Stimulated activated naive CD8-positive, alpha-beta T cell treated with anti-CD3 and anti-CD28 coated beads, Interleukin-15, Interleukin-2, amounts not matched to agents 100 ng/mL and 50 ng/mL, for 24 hours (primary cell): ENCODE measurements around the gene RASA3.
A peak's percentile ranks its signal among the peaks of the same experiment; 100 is the strongest.
"Not testable (repeated sequence)": the region's sequence is repeated elsewhere in the genome, so short reads cannot be mapped to it uniquely, and the experiment has no call there.

ENCODE experiments used
- H3K27ac Mint-ChIP-seq: one replicate; pipeline ENCODE4 v1.8.0; 2021; ENCODE audit warnings: mild to moderate bottlenecking, mixed read lengths
- H3K27me3 Mint-ChIP-seq: one replicate; pipeline ENCODE4 v1.8.0; 2021; ENCODE audit warnings: mixed read lengths
- H3K36me3 Mint-ChIP-seq: one replicate; pipeline ENCODE4 v1.8.0; 2021; ENCODE audit warnings: low read depth, mixed read lengths
- H3K4me1 Mint-ChIP-seq: one replicate; pipeline ENCODE4 v1.8.0; 2021; ENCODE audit warnings: low read depth, mixed read lengths
- H3K4me3 Mint-ChIP-seq: one replicate; pipeline ENCODE4 v1.8.0; 2021; ENCODE audit warnings: mild to moderate bottlenecking, mixed read lengths
- H3K9me3 Mint-ChIP-seq: one replicate; pipeline ENCODE4 v1.8.0; 2021; ENCODE audit warnings: mixed read lengths

The RASA3 gene

GRCh38 chr13:114020750-114021463 lies 111.5 kb downstream of the RASA3 start:
- no peak overlapping the region for H3K4me3 Mint-ChIP-seq
- no peaks in the 10 kb centered on the region for H3K9me3 Mint-ChIP-seq
- peaks cover 10% of the 10 kb centered on the region for H3K4me1 Mint-ChIP-seq
- H3K27me3 Mint-ChIP-seq = no peaks in the 10 kb centered on the region
- no peak overlapping the region for H3K27ac Mint-ChIP-seq
- H3K36me3 Mint-ChIP-seq = peaks cover 28% of the 10 kb centered on the region

DNA sequence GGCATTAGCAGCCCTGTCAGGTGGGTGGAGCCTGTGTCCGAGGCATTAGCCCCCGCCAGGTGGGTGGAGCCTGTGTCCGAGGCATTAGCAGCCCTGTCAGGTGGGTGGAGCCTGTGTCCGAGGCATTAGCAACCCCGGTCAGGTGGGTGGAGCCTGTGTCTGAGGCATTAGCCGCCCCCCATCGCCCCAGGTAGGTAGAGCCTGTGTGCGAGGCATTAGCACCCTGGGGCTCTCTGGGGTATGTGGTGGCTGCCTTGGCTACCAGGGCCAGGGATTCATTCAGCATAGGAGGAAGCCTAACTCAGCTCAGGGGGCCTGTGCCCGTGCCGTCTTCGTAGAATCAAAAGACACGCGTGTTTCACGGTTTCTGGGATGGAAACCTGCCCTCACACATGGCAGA lies 112.3 kb downstream of the RASA3 start:
- Mint-ChIP-seq H3K4me1 (peaks cover 14% of the 10 kb centered on the region), H3K36me3 (peaks cover 28% of the 10 kb centered on the region)
- H3K9me3 Mint-ChIP-seq, H3K27me3 Mint-ChIP-seq, H3K4me3 Mint-ChIP-seq, H3K27ac Mint-ChIP-seq: not testable (repeated sequence)

GRCh38 chr13:114019367-114019766 lies 113.1 kb downstream of the RASA3 start:
- no peak overlapping the region for H3K27ac Mint-ChIP-seq
- no peak overlapping the region for H3K4me3 Mint-ChIP-seq
- H3K9me3 Mint-ChIP-seq = no peaks in the 10 kb centered on the region
- H3K36me3 Mint-ChIP-seq = peaks cover 28% of the 10 kb centered on the region
- peaks cover 14% of the 10 kb centered on the region for H3K4me1 Mint-ChIP-seq
- no peaks in the 10 kb centered on the region for H3K27me3 Mint-ChIP-seq

DNA sequence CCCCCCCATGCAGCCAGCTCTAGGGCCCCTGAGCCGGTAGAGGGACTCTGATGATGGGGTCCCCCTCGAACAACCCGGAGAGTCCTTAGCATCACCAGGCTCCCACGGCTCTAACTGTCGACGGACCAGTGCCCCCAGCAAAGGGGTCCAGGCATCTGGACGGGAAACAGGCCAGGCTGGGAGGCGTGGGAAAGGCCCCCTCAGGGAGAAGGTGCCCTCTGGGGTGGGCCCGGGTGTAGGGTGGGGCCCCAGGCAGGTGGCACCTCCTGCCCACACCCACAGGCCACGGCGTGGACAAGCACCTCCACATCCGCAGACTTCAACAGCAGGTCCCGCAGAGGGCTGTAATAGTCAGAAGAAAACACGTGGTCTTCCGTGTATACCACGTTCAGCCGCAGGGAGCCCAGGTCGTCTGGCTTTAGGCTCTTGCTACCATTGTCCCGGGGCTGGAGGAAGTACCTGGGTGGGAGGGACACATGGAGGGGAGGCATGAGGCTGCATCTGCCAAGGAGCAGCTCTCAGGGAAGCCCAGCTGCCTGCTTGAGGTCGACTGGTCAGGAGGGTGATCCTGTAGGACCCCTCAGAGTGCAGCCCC lies 113.9 kb downstream of the RASA3 start:
- Mint-ChIP-seq H3K4me1 (peaks cover 14% of the 10 kb centered on the region), H3K36me3 (peaks cover 25% of the 10 kb centered on the region), H3K4me3 (no peak overlapping the region), H3K27ac (no peak overlapping the region), H3K27me3 (no peaks in the 10 kb centered on the region), H3K9me3 (no peaks in the 10 kb centered on the region)

GRCh38 chr13:114017966-114018365 lies 114.5 kb downstream of the RASA3 start:
- H3K36me3 Mint-ChIP-seq = peaks cover 25% of the 10 kb centered on the region
- H3K27me3 Mint-ChIP-seq = no peaks in the 10 kb centered on the region
- H3K4me1 Mint-ChIP-seq = peaks cover 14% of the 10 kb centered on the region
- H3K9me3 Mint-ChIP-seq = no peaks in the 10 kb centered on the region
- H3K4me3 Mint-ChIP-seq = no peak overlapping the region
- H3K27ac Mint-ChIP-seq = no peak overlapping the region

DNA sequence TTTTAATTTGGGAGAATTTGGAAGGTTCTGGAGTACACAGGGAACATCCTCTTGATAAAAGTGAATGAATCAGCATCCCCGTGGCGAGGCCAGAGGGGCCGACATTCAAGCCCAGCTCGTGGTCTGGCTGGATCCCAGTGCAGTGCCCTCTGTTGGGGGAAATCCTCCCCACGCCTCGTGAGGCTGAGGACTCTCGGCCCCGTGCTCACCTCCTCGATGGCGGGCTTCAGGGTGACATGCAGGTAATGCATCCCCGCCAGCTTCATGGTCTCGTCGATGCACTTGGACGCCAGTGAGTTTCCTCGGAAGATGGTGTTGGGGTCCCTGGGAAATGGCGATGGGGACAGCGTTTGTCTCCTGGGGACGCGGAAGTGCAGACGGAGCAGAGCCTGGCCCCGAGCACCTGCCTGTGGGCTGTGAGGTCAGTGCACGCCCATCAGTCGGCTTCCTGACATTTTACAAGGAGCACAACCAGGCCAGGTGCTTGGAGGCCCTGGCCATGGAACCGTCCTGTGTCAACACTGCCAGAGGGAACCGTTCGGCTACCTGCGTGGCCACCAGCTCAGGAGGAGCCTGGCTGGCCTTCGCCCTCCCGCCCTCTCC lies 115.3 kb downstream of the RASA3 start:
- Mint-ChIP-seq H3K27ac (peak overlapping the region; percentile 67), H3K36me3 (peaks cover 25% of the 10 kb centered on the region), H3K4me1 (peaks cover 14% of the 10 kb centered on the region), H3K9me3 (no peaks in the 10 kb centered on the region), H3K4me3 (no peak overlapping the region), H3K27me3 (no peaks in the 10 kb centered on the region)

GRCh38 chr13:114016321-114017027 lies 115.9 kb downstream of the RASA3 start:
- Mint-ChIP-seq H3K9me3 (no peaks in the 10 kb centered on the region), H3K4me3 (no peak overlapping the region), H3K4me1 (peaks cover 14% of the 10 kb centered on the region), H3K36me3 (peaks cover 25% of the 10 kb centered on the region), H3K27ac (peak overlapping the region; percentile 82), H3K27me3 (no peaks in the 10 kb centered on the region)

DNA sequence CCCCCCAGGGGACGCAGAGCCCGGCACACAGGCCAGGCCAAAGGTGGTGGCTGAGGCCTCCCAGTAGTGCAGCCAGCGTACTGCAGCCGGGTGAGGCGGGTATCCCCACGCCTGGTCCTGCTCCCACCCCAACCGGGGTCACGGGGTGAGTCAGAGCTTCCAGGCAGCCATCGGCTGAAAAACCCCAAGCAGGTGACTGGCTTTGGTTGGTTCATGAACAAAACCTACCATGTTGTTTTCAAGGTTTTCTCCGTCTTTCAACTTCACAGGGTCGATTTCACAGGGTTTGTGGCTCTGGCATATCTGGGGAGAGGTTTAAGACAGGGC lies 116.5 kb downstream of the RASA3 start:
- H3K27ac Mint-ChIP-seq = peak overlapping the region; percentile 82
- peaks cover 17% of the 10 kb centered on the region for H3K4me1 Mint-ChIP-seq
- H3K4me3 Mint-ChIP-seq = no peak overlapping the region

DNA sequence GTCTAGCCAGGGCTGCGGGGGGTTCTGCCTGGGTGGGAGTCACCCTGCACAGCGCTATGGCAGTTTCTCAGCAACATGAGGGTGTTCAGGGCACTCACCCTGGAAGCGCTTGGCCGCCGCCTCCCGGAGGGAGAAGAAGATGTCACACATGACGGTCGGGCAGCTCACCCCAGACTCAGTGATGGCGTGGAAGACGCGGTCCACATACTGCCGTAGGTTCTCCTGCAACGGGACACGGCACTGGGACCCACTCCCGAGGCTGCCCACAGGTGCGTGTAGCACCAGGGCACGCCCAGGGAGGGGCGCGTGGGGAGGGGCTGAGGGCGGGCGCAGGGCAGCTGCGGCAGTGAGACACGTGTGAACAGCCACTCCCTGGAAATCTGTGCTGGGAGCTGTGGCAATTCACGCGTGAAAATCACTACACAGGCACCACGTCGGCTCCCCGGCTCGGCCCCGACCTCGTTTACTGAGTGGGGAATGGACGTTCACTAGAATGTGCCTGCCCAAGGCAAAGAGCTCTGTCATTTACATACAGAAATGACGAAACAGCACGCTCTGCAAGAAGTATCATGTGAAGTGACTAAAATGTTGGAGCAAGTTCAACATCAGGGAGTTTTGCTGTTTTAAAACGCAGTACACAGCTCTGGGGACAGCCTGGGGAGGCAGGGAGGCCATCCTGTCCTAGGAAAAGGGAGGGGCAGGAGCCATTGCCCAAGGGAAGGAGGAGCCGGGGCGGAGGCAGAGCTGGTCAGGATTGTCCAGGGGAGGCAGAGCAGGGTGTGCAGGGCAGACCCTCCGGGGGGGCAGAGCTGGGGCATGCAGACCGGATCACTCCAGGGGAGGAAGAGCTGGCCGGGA lies 117.1 kb downstream of the RASA3 start:
- Mint-ChIP-seq H3K36me3 (peaks cover 26% of the 10 kb centered on the region), H3K9me3 (no peaks in the 10 kb centered on the region), H3K4me3 (no peak overlapping the region), H3K4me1 (peaks cover 19% of the 10 kb centered on the region), H3K27me3 (no peaks in the 10 kb centered on the region), H3K27ac (no peak overlapping the region)

More for the DNA sequence above, 116.5 kb downstream of the RASA3 start:
- Mint-ChIP-seq H3K36me3 (peaks cover 26% of the 10 kb centered on the region), H3K27me3 (no peaks in the 10 kb centered on the region), H3K9me3 (no peaks in the 10 kb centered on the region)

DNA sequence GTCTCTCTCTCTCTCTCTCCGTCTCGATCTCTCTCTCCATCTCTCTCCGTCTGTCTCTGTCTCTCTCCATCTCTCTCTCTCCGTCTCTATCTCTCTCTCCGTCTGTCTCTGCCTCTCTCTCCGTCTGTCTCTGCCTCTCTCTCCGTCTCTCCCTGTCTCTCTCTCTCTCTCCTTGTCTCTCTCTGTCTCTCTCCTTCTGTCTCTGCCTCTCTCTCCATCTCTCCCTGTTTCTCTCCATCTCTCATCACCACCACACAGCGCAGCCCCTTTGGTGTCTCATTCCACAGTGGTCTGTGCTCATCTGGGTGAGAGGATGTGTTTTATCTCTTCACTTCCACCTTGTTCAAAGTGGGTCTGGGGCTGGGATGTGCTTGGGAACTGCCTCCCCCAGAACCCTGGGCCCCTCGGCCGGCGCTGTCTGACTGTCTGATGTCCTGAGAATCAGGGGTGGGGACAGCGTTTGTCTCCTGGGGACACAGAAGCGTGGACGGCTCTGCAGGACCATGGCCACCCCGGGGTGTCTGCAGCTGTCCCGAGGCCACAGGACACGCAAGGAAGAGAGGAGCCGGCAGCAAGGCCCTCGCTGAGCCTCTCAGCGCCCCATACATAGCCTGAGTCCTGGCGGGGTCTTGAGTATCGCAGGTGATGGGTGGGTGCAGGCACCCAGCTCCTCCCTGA lies 118.3 kb downstream of the RASA3 start:
- H3K27ac Mint-ChIP-seq = no peak overlapping the region
- no peaks in the 10 kb centered on the region for H3K9me3 Mint-ChIP-seq
- H3K4me3 Mint-ChIP-seq = no peak overlapping the region
- no peaks in the 10 kb centered on the region for H3K27me3 Mint-ChIP-seq
- H3K4me1 Mint-ChIP-seq = peaks cover 19% of the 10 kb centered on the region
- H3K36me3 Mint-ChIP-seq = peaks cover 26% of the 10 kb centered on the region

DNA sequence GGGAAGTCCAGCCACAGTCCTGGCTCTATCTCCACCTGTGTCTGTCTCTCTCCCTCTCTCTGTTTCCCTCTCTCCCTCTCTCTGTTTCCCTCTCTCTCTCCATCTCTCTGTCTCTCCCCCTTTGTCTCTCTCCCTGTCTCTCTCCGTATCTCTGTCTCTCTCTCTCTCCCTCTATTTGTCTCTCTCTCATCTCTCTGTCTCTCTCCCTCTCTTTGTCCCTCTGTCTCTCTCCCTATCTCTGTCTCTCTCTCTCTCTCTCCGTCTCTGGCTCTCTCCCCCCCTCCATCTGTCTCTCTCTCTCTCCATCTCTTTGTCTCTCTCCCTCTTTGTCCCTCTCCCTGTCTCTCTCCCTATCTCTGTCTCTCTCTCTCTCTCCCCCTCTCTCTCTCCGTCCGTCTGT lies 119.1 kb downstream of the RASA3 start:
- peaks cover 19% of the 10 kb centered on the region for H3K4me1 Mint-ChIP-seq
- no peaks in the 10 kb centered on the region for H3K27me3 Mint-ChIP-seq
- H3K9me3 Mint-ChIP-seq = no peaks in the 10 kb centered on the region
- no peak overlapping the region for H3K27ac Mint-ChIP-seq
- no peak overlapping the region for H3K4me3 Mint-ChIP-seq
- H3K36me3 Mint-ChIP-seq = peaks cover 29% of the 10 kb centered on the region

DNA sequence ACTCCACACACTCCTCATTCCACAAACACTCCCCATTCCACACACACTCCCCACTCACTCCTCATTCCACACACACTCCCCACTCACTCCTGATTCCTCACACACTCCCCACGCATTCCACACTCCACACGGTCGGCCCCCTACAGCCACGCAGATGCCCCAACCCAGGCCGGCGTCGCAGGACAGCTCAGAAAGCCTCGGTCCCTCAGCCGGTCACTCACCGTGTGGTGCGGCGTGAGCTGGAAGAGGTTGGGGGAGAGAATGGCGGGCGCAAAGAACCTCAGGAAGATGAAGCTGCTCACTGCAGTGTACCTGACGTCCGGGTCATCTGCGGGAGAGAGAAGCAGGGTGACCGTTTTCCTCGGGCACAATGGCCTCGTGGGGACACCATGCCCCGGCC lies 119.5 kb downstream of the RASA3 start:
- no peak overlapping the region for H3K27ac Mint-ChIP-seq
- H3K4me1 Mint-ChIP-seq = peaks cover 19% of the 10 kb centered on the region
- H3K9me3 Mint-ChIP-seq = no peaks in the 10 kb centered on the region
- H3K27me3 Mint-ChIP-seq = no peaks in the 10 kb centered on the region
- peaks cover 29% of the 10 kb centered on the region for H3K36me3 Mint-ChIP-seq
- H3K4me3 Mint-ChIP-seq = no peak overlapping the region

DNA sequence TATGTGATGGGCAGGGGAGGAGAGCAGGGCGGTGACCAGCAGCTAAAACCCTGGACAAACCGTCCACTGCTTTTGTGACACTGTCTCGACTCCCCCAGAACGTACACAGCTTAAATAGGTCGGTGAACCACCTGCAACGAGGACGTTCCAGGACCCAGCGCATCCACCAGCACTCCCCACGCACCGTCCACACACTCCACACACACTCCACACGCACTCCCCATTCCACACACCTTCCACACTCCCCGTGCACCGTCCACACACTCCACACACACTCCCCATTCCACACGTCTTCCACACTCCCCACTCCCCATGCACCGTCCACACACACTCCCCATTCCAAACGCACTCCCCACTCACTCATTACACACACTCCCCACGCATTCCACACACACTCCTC lies 120.3 kb downstream of the RASA3 start:
- H3K9me3 Mint-ChIP-seq = no peaks in the 10 kb centered on the region
- peaks cover 19% of the 10 kb centered on the region for H3K4me1 Mint-ChIP-seq
- H3K27me3 Mint-ChIP-seq = no peaks in the 10 kb centered on the region
- H3K27ac Mint-ChIP-seq = no peak overlapping the region
- H3K36me3 Mint-ChIP-seq = peaks cover 29% of the 10 kb centered on the region
- no peak overlapping the region for H3K4me3 Mint-ChIP-seq

DNA sequence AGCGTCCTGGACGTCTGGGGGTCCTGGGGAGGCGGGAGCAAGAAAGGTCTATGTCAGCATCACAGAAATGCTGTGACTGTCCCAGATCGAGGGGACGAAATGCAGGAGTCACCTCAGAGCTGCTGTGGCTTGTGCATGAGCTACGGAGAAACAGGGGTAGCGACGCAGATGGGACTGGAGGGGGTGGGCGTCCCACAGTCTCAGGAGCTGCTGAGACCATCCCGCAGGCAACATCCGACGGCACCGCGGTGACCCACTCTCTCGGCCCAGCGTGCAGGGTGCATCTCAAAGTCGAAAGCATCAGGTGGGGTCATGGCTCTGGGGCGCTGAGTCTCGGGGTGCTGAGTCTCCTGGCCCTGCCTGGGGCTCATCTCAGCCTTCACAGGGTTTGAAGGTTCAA lies 121.2 kb downstream of the RASA3 start:
- H3K4me1 Mint-ChIP-seq = peaks cover 12% of the 10 kb centered on the region
- H3K27me3 Mint-ChIP-seq = no peaks in the 10 kb centered on the region
- H3K4me3 Mint-ChIP-seq = no peak overlapping the region
- peaks cover 20% of the 10 kb centered on the region for H3K36me3 Mint-ChIP-seq
- peak overlapping the region; percentile 45 for H3K27ac Mint-ChIP-seq
- no peaks in the 10 kb centered on the region for H3K9me3 Mint-ChIP-seq
